SW 1271 (cell line): Measurements from ENCODE around the gene VTCN1.
"Not testable (repeated sequence)": the region's sequence is repeated elsewhere in the genome, so short reads cannot be mapped to it uniquely, and the experiment has no call there.

Source experiments
- DNase-seq, 2 experiments: peaks; one replicate each; lab custom pipeline; 2025; lab: John Stamatoyannopoulos, UW

VTCN1 gene

GRCh38 chr1:117210831-117211261, at the start of gene VTCN1:
VTCN1 (minus strand) TSS chr1:117210927; CDS start chr1:117210855, 72 bp downstream.
- DNase-seq: no peak

DNA sequence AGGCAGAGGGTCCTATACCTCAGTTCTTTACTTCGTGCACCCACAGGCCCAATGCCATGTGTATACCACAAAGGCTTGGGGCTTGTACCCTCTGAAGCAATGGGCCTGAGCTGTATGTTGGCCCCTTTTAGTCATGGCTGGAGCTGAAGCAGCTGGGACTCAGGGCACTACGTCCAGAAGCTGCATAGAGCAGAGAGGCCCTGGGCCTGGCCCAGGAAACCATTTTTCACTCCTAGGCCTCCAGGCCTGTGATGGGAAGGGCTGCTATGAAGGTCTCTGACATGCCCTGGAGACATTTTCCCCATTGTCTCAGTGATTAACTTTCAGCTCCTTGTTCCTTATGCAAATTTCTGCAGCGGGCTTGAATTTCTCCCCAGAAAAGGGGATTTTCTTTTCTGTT, 48.1 kb upstream of the VTCN1 start:
- no peak for DNase-seq

- DNase-seq: not testable (repeated sequence)
These were observed 47.3 kb upstream of the VTCN1 start for GRCh38 chr1:117258075-117258474.

DNA sequence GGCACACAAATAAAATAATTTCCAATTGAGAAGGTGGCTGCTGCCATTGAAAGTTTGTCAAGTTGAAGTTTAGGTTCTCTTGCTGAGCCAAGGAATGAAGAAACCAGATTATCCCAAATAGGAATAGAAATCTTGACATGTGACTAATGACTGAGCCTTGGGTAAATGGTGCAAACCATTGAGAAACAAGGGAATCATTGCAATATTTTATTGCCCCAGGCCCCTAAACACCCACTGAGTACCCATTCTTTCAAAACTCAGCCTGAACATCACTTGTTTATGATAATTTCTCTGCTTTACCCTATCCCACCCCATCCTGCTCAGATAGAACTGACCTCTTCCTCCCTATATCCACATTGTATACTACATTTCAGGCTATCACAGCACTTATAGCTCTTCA, 46.6 kb upstream of the VTCN1 start:
- DNase-seq: no peak

DNA sequence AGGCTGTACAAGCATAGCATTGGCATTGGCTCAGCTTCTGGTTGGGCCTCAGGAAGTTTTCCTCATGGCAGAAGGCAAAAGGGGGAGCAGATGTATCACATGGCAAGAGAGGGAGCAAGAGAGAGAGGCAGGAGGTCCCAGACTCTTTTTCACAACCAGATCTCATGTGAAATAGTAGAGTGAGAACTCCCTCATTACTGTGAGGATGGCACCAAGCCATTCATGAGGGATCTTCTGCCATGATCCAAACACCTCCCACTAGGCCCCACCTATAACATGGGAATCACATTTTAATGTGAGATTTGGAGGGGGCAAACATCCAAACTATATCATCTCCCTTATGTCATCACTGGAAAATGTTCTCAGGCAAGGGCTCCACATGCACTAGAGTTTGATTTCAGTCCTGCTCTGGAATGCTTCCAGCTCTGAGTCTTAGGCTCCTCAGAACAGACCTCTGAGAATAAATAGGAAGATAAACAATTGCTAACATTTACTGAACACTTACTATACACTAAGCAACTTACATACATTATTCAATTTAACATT, 39.4 kb upstream of the VTCN1 start:
- no peak for DNase-seq

- no peak for DNase-seq
These were observed 34.2 kb upstream of the VTCN1 start for GRCh38 chr1:117244971-117245370.

DNA sequence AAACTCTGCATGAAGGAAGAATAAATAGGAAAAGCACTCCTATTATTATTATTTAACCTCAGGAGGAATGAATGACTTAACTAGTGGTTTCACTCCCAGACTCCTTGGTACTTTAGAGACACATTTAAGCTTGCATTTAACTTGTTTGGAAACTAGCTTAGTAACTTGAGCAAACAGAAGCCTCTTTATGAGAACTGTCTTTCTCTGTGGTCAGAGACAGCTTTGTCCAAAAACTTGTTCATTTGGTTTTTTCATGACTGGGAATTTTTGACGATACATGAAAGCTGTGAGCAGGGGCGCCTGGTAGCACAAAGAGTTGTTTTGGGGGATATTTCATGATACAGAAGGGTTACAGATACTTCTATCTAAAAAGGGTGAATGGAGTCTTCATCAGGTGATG, 33.6 kb upstream of the VTCN1 start:
- no peak for DNase-seq

- no peak for DNase-seq
These were observed 30.8 kb upstream of the VTCN1 start for GRCh38 chr1:117241512-117241911.

DNA sequence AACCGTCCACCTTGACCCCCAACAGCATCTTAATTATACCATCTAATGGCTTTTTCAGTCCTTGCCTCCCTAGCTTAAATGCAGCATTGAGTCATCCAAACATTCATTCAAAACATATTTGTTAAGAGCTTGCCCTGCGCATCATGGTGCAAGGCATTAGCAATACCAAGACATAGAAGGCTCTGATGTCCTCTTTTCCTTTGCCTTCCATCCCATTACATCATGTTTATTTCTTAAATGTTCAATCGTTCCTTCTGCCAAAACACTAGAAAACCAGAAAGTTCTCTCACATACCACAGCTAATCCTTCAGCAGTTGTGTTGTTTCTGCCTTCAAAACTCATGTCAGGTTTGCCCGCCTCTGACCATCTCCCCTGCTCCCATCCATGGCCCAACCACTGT, 29.8 kb upstream of the VTCN1 start:
- DNase-seq: no peak

DNA sequence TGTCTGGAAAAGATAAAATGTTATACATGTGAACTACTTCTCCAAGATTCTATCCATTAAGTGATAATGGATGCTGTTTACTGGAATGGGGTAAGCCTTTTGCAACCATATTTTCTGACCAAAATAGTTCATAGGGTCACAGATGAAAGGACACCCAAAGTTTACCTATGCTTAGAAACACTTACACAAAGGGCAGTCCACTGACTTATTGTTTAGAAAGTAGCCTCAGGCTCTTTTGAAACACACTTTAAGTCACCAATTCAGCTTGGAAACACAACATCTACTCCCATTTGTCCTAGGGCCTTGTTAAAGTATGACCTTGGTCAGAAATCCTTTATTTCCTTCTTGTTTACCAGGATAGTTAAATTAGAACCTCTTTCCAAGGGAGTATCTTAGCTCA, 28.7 kb upstream of the VTCN1 start:
- DNase-seq: no peak

DNA sequence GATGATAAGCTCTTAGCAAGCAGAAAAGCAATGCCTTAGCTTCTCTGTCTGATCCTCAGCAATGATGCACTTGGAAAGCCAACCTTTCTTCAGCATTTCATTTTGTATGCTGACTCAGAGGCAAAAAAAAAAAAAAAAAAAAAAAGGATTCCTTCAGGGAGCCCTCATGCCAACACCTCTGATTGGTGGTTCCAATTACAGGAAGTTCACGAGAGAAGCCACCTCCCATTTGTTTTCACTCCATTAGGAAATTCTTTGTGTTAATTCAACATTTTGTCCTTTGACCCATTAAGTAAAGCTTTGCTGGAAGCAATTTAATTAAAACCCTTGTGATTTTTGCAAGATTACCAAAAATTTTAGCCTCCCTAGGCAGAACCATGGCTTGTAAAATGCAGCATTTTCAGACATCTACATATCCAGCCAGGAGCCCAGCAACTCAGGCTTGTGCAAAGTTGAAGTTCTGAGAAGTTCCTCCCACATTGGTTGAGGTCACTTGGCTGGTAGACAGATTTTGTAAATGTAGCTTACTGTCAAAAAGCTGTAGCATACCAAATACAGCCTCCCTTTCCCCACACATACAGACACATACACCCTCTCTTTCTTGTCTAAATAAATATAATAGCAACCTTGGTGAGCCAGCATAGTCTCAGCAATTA, 27.1 kb upstream of the VTCN1 start:
- no peak for DNase-seq

DNA sequence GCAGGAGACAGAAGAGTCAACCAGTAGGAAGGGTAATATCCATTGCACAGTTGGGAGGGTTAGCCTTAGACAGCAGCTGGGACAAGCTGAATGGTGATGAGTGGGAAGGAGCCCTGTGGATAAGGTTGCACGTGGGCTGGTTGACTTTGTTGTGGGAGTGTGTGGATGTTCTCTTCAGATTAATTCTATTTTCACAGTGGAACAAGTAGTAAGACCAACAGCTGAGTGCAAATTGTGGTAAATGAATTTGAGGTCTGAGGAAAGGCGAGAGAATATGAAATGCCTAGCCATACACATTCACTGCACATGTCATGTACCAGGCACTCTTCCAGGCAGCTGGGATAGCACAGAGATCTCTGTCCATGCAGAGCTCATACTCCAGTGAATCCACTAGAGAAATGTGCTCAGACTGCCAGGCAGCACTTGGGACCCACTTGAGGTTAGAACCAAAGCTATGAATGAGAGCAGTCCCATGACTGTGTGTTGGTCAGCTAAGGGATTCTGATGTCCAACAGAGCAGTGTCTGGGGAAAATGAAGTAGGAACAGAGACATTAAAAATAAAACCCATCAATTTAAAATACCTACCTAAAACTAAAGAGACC, 25.2 kb upstream of the VTCN1 start:
- DNase-seq: no peak

- DNase-seq: no peak
These were observed 21.8 kb upstream of the VTCN1 start for GRCh38 chr1:117232531-117232930.

DNA sequence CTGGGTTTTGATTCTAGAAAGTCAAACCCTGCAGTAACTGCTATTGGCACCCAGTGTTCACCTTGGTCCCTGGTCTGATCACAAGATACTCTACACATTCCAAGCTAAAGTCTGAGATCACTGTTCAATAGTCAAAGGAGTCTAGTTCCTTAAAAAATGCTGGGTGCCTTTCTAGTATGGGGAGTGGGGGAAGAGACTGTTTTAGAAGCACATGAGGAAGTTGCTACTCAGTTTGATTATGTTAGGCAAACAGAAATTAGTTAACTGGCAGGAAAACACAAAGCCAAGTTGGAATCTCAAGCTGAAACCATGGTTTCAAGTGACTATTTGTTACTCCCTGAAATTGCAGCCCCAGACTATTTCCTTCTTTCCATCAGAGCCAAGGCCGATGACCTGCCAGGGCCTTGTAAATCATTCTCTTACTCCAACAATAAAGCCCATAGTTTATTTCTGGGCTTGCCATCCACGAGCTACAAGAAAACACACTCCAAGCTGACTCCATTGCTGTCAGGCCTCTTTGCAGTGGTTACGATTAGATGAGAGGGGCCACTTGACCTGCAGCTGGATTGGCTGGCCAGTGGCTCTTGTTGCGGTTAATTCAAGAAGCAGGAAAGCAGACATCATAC, 21.1 kb upstream of the VTCN1 start:
- no peak for DNase-seq

- no peak for DNase-seq
These were observed 20.6 kb upstream of the VTCN1 start for GRCh38 chr1:117231312-117231711.

GRCh38 chr1:117229217-117229616, 18.5 kb upstream of the VTCN1 start:
- DNase-seq: no peak

DNA sequence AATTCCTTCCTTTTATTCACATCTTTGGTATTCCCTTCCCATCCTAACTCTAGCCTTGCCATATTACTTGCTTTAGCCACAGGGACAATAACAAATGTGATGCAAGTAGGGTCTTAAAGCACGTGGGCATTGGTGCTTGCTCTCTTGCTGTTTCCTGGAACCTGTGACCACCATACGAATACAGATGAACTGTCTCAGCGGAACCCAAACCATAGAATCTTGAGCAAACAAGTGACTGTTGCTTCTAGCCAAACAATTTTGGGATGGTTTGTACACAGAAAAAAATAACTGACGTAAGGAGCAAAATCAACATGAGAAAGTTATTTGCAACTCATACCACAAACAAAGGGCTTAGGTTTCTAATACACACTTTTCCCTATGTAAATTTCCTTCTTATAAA, 15.2 kb upstream of the VTCN1 start:
- no peak for DNase-seq

GRCh38 chr1:117216718-117217117, 6.0 kb upstream of the VTCN1 start:
- DNase-seq: no peak

GRCh38 chr1:117215733-117216462, 5.2 kb upstream of the VTCN1 start:
- DNase-seq: no peak

GRCh38 chr1:117215019-117215418, 4.3 kb upstream of the VTCN1 start:
- DNase-seq: no peak

GRCh38 chr1:117213046-117213445, 2.3 kb upstream of the VTCN1 start:
- DNase-seq: no peak

- DNase-seq: no peak
These were observed 341 bp downstream of the VTCN1 start for GRCh38 chr1:117210386-117210785.

DNA sequence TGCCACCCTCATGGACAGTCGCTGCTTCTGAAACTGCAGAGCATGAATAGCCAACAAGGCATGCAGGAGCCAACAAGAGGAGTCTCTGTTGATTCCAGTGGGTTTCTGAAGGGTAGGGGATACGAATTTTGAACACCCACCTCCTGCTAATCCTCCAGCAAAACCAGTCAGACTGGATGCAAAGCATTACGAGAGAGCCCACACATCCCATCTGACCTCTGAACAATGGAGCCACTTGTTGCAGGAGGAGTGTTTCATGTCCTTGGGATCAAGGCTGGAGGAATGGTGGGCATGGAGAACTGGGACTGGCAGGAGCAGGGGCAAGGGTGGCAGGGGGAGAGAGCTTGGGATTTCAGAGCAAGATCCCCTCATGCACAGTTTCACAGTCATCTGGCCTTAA, 1.6 kb downstream of the VTCN1 start:
- no peak for DNase-seq
